ENCODE results near the gene CHST11. TPM values are rescaled to one million over a fixed set of nuclear protein-coding genes. Genes with fewer than 3 reads are reported as not detected.
"Not testable (repeated sequence)": the region's sequence is repeated elsewhere in the genome, so short reads cannot be mapped to it uniquely, and the experiment has no call there.

The CHST11 gene
- total RNA-seq, 1 donor = 8.2 TPM

DNA sequence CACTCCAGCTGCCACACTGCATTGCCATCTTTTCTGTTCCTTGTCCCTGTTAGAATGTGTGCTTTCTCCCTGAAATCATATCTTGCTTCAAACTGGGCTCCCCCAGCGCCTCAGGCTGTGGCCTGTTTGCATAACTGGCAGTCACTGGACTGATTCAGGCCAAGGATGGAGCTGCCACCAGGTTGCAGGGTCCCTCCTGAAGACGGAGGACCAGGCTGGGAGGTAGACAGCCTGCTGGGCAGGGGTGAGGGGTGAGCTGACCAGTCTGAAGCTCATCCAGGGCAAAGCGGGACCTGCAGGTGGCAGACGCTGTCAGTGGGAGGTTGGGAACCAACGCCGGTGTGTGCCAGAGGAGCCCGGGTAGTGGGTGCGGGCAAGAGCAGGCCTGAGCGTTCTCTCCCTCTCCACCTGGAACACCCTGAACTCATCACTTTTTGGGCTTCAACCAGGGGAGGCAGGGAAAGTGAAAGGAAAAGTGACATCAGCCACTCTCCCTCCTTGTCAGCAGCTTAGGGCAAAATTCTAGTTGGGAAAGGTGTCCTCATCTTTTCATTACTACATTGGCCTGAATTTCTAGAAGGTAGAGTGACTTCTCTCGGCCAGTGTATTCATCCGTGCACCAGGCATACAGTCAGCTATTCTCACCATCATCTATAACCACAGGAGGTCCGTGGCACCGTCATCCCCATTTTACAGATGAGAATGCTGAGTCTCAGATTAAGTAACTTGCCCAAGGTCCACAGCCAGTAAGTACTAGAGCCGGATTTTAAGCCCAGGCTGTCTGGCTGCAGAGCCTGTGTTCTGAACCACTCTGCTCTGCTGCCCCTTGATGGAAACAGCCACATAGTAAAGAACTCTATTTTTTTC lies 282.3 kb downstream of the CHST11 start:
- TF ChIP-seq, protein P1, sequence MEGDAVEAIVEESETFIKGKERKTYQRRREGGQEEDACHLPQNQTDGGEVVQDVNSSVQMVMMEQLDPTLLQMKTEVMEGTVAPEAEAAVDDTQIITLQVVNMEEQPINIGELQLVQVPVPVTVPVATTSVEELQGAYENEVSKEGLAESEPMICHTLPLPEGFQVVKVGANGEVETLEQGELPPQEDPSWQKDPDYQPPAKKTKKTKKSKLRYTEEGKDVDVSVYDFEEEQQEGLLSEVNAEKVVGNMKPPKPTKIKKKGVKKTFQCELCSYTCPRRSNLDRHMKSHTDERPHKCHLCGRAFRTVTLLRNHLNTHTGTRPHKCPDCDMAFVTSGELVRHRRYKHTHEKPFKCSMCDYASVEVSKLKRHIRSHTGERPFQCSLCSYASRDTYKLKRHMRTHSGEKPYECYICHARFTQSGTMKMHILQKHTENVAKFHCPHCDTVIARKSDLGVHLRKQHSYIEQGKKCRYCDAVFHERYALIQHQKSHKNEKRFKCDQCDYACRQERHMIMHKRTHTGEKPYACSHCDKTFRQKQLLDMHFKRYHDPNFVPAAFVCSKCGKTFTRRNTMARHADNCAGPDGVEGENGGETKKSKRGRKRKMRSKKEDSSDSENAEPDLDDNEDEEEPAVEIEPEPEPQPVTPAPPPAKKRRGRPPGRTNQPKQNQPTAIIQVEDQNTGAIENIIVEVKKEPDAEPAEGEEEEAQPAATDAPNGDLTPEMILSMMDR (IDR thresholded peaks at IDR 0.05; ENCODE audit: insufficient read depth, low read depth, low read length) = no peak
- H3K4me3 ChIP-seq (ENCODE audit: low read depth, low read length) = no peak overlapping the region
- DNase-seq (ENCODE audit: low read depth) = no peak

DNA sequence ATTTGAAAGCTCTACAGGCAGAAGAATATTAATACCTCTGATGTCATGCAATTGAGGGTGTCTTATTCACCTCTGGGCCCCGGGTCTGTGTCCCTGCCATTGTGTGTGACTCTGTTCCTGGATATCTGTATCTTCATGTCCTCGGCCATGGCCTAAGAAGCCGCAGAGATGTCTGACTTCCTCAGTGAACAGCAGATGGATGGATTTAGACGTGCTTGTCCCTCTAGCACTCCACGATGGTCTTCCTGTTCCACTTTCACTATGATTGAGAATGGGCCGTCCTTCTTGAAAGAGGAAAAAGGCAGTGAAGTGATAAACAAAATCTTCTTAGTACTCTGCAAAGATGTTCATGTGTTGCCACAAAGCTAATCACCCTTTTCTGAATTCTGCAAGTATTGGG lies 283.9 kb downstream of the CHST11 start:
- TF ChIP-seq, protein P1 (IDR thresholded peaks at IDR 0.05; ENCODE audit: insufficient read depth, low read depth, low read length) = no peak
- DNase-seq (ENCODE audit: low read depth) = no peak
- no peak overlapping the region for H3K4me3 ChIP-seq (ENCODE audit: low read depth, low read length)

GRCh38 chr12:104741077-104741476 lies 284.3 kb downstream of the CHST11 start:
- H3K4me3 ChIP-seq (ENCODE audit: low read depth, low read length) = no peak overlapping the region
- TF ChIP-seq, protein P1 (IDR thresholded peaks at IDR 0.05; ENCODE audit: insufficient read depth, low read depth, low read length) = no peak
- no peak for DNase-seq (ENCODE audit: low read depth)

- no peak for DNase-seq (ENCODE audit: low read depth)
- H3K4me3 ChIP-seq (ENCODE audit: low read depth, low read length) = no peak overlapping the region
- TF ChIP-seq, protein P1 (IDR thresholded peaks at IDR 0.05; ENCODE audit: insufficient read depth, low read depth, low read length) = no peak
Observed at GRCh38 chr12:104741497-104742367, 285.0 kb downstream of the CHST11 start.

GRCh38 chr12:104742551-104743201 lies 285.9 kb downstream of the CHST11 start:
- DNase-seq (ENCODE audit: low read depth) = no peak
- no peak overlapping the region for H3K4me3 ChIP-seq (ENCODE audit: low read depth, low read length)
- TF ChIP-seq, protein P1 (IDR thresholded peaks at IDR 0.05; ENCODE audit: insufficient read depth, low read depth, low read length) = no peak

DNA sequence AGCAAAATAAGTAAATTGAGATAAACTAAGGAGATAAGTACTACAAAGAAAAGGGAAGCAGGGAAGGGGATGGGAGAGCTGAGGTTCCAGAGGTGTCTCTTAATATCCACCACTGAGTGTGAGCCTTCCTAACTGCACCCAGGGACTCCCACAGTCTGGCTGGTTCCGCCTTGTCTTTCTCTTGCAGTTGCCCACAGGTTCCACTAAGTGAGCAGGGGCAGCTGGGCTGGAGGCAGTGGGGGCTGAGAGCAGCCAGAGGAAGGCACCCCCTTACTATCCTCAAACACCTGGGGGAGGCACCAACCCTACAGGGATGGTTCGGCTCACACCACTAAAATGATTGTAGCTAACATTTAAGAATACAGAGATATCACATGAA lies 286.4 kb downstream of the CHST11 start:
- no peak for DNase-seq (ENCODE audit: low read depth)
- H3K4me3 ChIP-seq (ENCODE audit: low read depth, low read length) = no peak overlapping the region
- TF ChIP-seq, protein P1 (IDR thresholded peaks at IDR 0.05; ENCODE audit: insufficient read depth, low read depth, low read length) = no peak

DNA sequence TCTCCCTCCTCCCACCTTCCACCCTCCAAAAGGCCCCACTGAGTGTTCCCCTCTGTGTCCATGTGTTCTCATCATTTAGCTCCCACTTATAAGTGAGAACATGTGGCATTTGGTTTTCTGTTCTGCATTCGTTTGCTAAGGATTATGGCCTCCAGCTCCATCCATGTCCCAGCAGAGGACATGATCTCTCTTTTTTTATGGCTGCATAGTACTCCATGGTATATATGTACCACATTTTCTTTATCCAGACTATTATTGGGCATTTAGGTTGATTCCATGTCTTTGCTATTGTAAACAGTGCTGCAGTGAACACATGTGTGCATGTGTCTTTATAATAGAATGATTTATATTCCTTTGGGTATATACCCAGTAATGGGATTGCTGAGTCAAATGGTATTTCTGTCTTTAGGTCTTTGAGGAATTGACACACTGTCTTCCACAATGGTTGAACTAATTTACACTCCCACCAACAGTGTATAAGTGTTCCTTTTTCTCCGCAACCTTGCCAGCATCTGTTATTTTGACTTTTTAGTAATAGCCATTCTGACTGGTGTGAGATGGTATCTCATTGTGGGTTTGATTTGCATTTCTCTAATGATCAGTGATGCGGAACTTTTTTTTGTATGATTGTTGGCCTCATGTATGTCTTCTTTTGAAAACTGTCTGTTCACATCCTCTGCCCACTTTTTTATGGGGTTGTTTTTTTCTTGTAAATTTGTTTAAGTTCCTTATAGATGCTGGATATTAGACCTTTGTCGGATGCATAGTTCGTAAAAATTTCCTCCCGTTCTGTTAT lies 287.2 kb downstream of the CHST11 start:
- not testable (repeated sequence) for H3K4me3 ChIP-seq (ENCODE audit: low read depth, low read length); DNase-seq (ENCODE audit: low read depth)

Measured in fibroblast of villous mesenchyme (primary cell).